ENCODE measurements around the gene GLT1D1.

- TF ChIP-seq GATA2 (IDR thresholded peaks at IDR 0.05; ENCODE audit: low read depth, low read length) = no peak
- no peak for TF ChIP-seq GATA3 (IDR thresholded peaks at IDR 0.05; ENCODE audit: low read depth, low read length)
Observed at GRCh38 chr12:128842579-128842978, 10.7 kb upstream of the GLT1D1 start.
